Mucosa of descending colon (tissue), 3 donors: ENCODE results near the gene HMX1. TPM values are rescaled to one million over a fixed set of nuclear protein-coding genes. Genes with fewer than 3 reads are reported as not detected.

ENCODE experiments used
- ATAC-seq: fragments of 200-7000 bp; cut with Tn5 transposase; one replicate; pipeline ENCODE4 v1.9.1; 2020; ENCODE audit warnings: mild to moderate bottlenecking, moderate library complexity
- DNase-seq, 3 donors: peaks; one replicate each; pipeline ENCODE4 v3.0.0-alpha.2; 2020
- H3K36me3 ChIP-seq: fragments of 200-600 bp; one replicate; pipeline ENCODE4 v1.8.0; 2021; ENCODE audit warnings: low read depth, mild to moderate bottlenecking
- H3K4me1 ChIP-seq: fragments of 200-600 bp; one replicate; pipeline ENCODE4 v1.8.0; 2021; ENCODE audit warnings: low read depth, mild to moderate bottlenecking
- H3K4me3 ChIP-seq: fragments of 200-600 bp; one replicate; pipeline ENCODE4 v1.8.0; 2021; ENCODE audit warnings: mild to moderate bottlenecking
- H3K9me3 ChIP-seq: fragments of 200-600 bp; one replicate; pipeline ENCODE4 v1.8.0; 2021; ENCODE audit warnings: mild to moderate bottlenecking
- intact Hi-C, 2 donors: fragments of 100-400 bp; cut with DNase I in 1 of 2; cut with micrococcal nuclease in 1 of 2; formaldehyde crosslinking; loops; one replicate each; pipeline versions ENCODE4 v1.11.0 to v1.11.1; 2022; cut with DNase I, micrococcal nuclease
- total RNA-seq, 3 donors: library from RNA; stranded (reverse); fragmentation: NEBNext Ultra II Directional in 2 of 3; extraction: Animal tissue kit (Norgen Biotek cat#: 25700) in 2 of 3; gene quantifications; one replicate each; pipeline versions ENCODE4 v1.2.1 to v1.2.4, GENCODE V29; 2021 to 2023
- TF ChIP-seq, protein P1 (sequence below): fragments of 200-600 bp; IDR thresholded peaks from one replicate; pipeline ENCODE4 v1.8.0; 2022; ENCODE audit warnings: antibody characterized with exemption, mild to moderate bottlenecking
- donor health status: DM: no; HTN: no; CAD: no; lungs with moderate emphysema.
- donor health status: DM: no; HTN: no; CAD: no.
- donor health status: DM: no; HTN: yes; CAD: no.

HMX1 gene
- total RNA-seq, 3 donors from 2014 or later: 0.19 TPM; not detected in 2

GRCh38 chr4:8917321-8917811 is 45.7 kb upstream of the HMX1 start:
- H3K9me3 ChIP-seq: no peaks in the 10 kb centered on the region
- peak; percentile 9 for ATAC-seq
- no peak for DNase-seq
- H3K4me1 ChIP-seq: no peaks in the 10 kb centered on the region
- H3K36me3 ChIP-seq: no peaks in the 10 kb centered on the region
- intact Hi-C loops: no loop called here
- no peak overlapping the region for H3K4me3 ChIP-seq
- TF ChIP-seq, protein P1, sequence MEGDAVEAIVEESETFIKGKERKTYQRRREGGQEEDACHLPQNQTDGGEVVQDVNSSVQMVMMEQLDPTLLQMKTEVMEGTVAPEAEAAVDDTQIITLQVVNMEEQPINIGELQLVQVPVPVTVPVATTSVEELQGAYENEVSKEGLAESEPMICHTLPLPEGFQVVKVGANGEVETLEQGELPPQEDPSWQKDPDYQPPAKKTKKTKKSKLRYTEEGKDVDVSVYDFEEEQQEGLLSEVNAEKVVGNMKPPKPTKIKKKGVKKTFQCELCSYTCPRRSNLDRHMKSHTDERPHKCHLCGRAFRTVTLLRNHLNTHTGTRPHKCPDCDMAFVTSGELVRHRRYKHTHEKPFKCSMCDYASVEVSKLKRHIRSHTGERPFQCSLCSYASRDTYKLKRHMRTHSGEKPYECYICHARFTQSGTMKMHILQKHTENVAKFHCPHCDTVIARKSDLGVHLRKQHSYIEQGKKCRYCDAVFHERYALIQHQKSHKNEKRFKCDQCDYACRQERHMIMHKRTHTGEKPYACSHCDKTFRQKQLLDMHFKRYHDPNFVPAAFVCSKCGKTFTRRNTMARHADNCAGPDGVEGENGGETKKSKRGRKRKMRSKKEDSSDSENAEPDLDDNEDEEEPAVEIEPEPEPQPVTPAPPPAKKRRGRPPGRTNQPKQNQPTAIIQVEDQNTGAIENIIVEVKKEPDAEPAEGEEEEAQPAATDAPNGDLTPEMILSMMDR: no peak

GRCh38 chr4:8916906-8917305 is 45.3 kb upstream of the HMX1 start:
- H3K4me1 ChIP-seq: no peaks in the 10 kb centered on the region
- DNase-seq: no peak
- no peak overlapping the region for H3K4me3 ChIP-seq
- no peak for ATAC-seq
- H3K36me3 ChIP-seq: no peaks in the 10 kb centered on the region
- TF ChIP-seq, protein P1: no peak
- no peaks in the 10 kb centered on the region for H3K9me3 ChIP-seq
- intact Hi-C loops: no loop called here

DNA sequence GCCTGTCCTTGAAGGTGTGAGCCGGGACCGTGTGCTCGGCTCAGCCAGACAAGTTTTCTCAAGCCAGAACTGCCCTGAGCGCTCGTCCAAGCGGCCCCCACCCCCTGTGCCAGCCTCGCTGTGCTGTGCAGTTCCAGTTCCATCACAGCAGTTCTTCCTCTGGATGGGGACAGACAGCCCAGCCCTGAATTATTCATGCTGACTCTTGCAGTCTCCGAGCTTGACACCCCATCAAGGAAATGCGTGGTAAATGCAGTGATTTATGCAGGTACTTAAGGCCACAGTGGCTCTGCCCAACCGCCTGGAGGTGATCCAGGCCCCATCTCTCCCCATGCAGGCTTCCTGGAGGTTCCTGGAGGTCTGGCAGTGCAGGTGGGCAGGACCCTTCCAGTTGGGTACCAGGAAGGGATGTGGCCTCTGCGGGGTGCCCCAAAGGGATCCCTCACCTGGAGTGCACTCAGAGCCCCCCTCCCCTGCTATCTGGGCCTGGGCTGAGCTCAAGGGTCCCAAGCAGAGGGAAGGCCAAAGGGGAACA is 44.8 kb upstream of the HMX1 start:
- intact Hi-C loops: no loop called here
- ATAC-seq: no peak
- TF ChIP-seq, protein P1: no peak
- Histone ChIP-seq H3K36me3 (no peaks in the 10 kb centered on the region), H3K4me1 (no peaks in the 10 kb centered on the region), H3K9me3 (no peaks in the 10 kb centered on the region), H3K4me3 (no peak overlapping the region)
- DNase-seq: no peak

GRCh38 chr4:8915201-8916200 is 43.9 kb upstream of the HMX1 start:
- ATAC-seq: no peak
- H3K4me3 ChIP-seq: no peak overlapping the region
- no peak for DNase-seq
- H3K9me3 ChIP-seq: no peaks in the 10 kb centered on the region
- intact Hi-C loops: no loop called here
- TF ChIP-seq, protein P1: no peak
- no peaks in the 10 kb centered on the region for H3K36me3 ChIP-seq
- H3K4me1 ChIP-seq: no peaks in the 10 kb centered on the region

- Histone ChIP-seq H3K4me3 (no peak overlapping the region), H3K36me3 (no peaks in the 10 kb centered on the region), H3K4me1 (no peaks in the 10 kb centered on the region), H3K9me3 (no peaks in the 10 kb centered on the region)
- intact Hi-C loops: no loop called here
- ATAC-seq (no peak), DNase-seq (no peak)
- TF ChIP-seq, protein P1: no peak
Observed at GRCh38 chr4:8914461-8915171, 43.0 kb upstream of the HMX1 start.
